Mesodermal cell (in vitro differentiated cells): ENCODE measurements around the gene PPP1R10.
A peak's percentile ranks its signal among the peaks of the same experiment; 100 is the strongest.

ENCODE experiments used
- H3K27ac ChIP-seq: 2 replicates; pipeline ENCODE4 v1.7.0; 2013; ENCODE audit warnings: mild to moderate bottlenecking, low read depth, low read length, moderate library complexity; ENCODE audit not compliant: severe bottlenecking
- H3K36me3 ChIP-seq: 2 replicates; pipeline ENCODE4 v1.7.1; 2013; ENCODE audit warnings: mild to moderate bottlenecking, low read length, moderate library complexity; ENCODE audit not compliant: control insufficient read depth, insufficient read depth
- H3K4me1 ChIP-seq: one replicate; pipeline ENCODE4 v1.7.1; 2013; ENCODE audit warnings: mild to moderate bottlenecking, low read length; ENCODE audit not compliant: insufficient read depth, control insufficient read depth, poor library complexity, severe bottlenecking
- H3K4me3 ChIP-seq: 2 replicates; pipeline ENCODE4 v1.7.0; 2013; ENCODE audit warnings: low read length, control low read depth, mild to moderate bottlenecking; ENCODE audit not compliant: insufficient read depth, poor library complexity, severe bottlenecking; ENCODE audit errors: extremely low read depth
- H3K9me3 ChIP-seq: 2 replicates; pipeline ENCODE4 v1.7.1; 2013; ENCODE audit warnings: mild to moderate bottlenecking, low read length, moderate library complexity; ENCODE audit not compliant: control insufficient read depth
- WGBS, 2 experiments: methylation state at CpG; one replicate each; pipeline ENCODE4 v1.1.5; 2013; ENCODE audit warnings: missing lambda C conversion rate in 2 of 2; ENCODE audit not compliant: insufficient coverage in 2 of 2; 5-methylcytosine and 5-hydroxymethylcytosine counted together

PPP1R10 gene

GRCh38 chr6:30555816-30556065 lies 61.3 kb downstream of the PPP1R10 start:
- WGBS, 2 experiments, result 0% methylated on average over 7 of the region's 15 CpGs
- Histone ChIP-seq H3K4me1 (peaks cover 5% of the 10 kb centered on the region), H3K9me3 (no peaks in the 10 kb centered on the region), H3K36me3 (peaks cover 52% of the 10 kb centered on the region), H3K27ac (peak overlapping the region; percentile 99), H3K4me3 (peak overlapping the region; percentile 95)

- peaks cover 5% of the 10 kb centered on the region for H3K4me1 ChIP-seq
- no peaks in the 10 kb centered on the region for H3K9me3 ChIP-seq
- peak overlapping the region; percentile 95 for H3K4me3 ChIP-seq
- 12% methylated on average over 31 to 33 of the region's 34 CpGs for WGBS, 2 experiments
- H3K27ac ChIP-seq, result peak overlapping the region; percentile 99
- H3K36me3 ChIP-seq, result peaks cover 54% of the 10 kb centered on the region
These were observed 61.9 kb downstream of the PPP1R10 start for GRCh38 chr6:30554962-30555815.

- Histone ChIP-seq H3K36me3 (peaks cover 60% of the 10 kb centered on the region), H3K9me3 (no peaks in the 10 kb centered on the region), H3K4me1 (peaks cover 5% of the 10 kb centered on the region), H3K4me3 (peak overlapping the region; percentile 95), H3K27ac (no peak overlapping the region)
- WGBS, 2 experiments, result 100% methylated on average over 3 of the region's 4 CpGs
These were observed 62.6 kb downstream of the PPP1R10 start for GRCh38 chr6:30554404-30554803.
